Chondrocyte (in vitro differentiated cells): ENCODE measurements around the gene IFT80. TPM values are rescaled to one million over a fixed set of nuclear protein-coding genes. Genes with fewer than 3 reads are reported as not detected.

ENCODE experiments used
- DNase-seq: peaks from one replicate; pipeline ENCODE4 v3.0.0; 2021; ENCODE audit warnings: mixed read lengths, low spot score
- H3K27ac Mint-ChIP-seq: one replicate; pipeline ENCODE4 v1.8.0; 2021; ENCODE audit warnings: mild to moderate bottlenecking, moderate library complexity, mixed read lengths; ENCODE audit not compliant: unreplicated experiment
- H3K27me3 Mint-ChIP-seq: 2 replicates; pipeline ENCODE4 v1.8.0; 2021; ENCODE audit warnings: low read depth, mixed read lengths
- H3K36me3 Mint-ChIP-seq: 2 replicates; pipeline ENCODE4 v1.8.0; 2021; ENCODE audit warnings: low read depth, mixed read lengths
- H3K4me1 Mint-ChIP-seq: 2 replicates; pipeline ENCODE4 v1.8.0; 2021; ENCODE audit warnings: low read depth, mild to moderate bottlenecking, mixed read lengths
- H3K4me3 Mint-ChIP-seq: one replicate; pipeline ENCODE4 v1.8.0; 2021; ENCODE audit warnings: mild to moderate bottlenecking, moderate library complexity, mixed read lengths; ENCODE audit not compliant: unreplicated experiment
- H3K9me3 Mint-ChIP-seq: 2 replicates; pipeline ENCODE4 v1.8.0; 2021; ENCODE audit warnings: low read depth, mixed read lengths
- CTCF ChIP-seq: fragments of 200-600 bp; sonication (generic); IDR thresholded peaks from 2 replicates; pipeline ENCODE4 v1.5.0; 2021; ENCODE audit warnings: antibody characterized with exemption, mild to moderate bottlenecking, moderate library complexity
- total RNA-seq: library from RNA; stranded (reverse); gene quantifications from 3 replicates; pipeline ENCODE4 v1.2.1, GENCODE V29; 2021

Gene IFT80
- total RNA-seq, 1 donor from 2014 or later = 22.6 TPM

- DNase-seq = no peak
- H3K27me3 Mint-ChIP-seq = no peaks in the 10 kb centered on the region
- TF ChIP-seq CTCF = no peak
- H3K4me3 Mint-ChIP-seq = no peak overlapping the region
- peaks cover 14% of the 10 kb centered on the region for H3K36me3 Mint-ChIP-seq
- peaks cover 12% of the 10 kb centered on the region for H3K4me1 Mint-ChIP-seq
- H3K9me3 Mint-ChIP-seq = no peaks in the 10 kb centered on the region
- H3K27ac Mint-ChIP-seq = no peak overlapping the region
These were observed 20.5 kb downstream of the IFT80 start for GRCh38 chr3:160378331-160379109.

- Mint-ChIP-seq H3K4me3 (no peak overlapping the region), H3K4me1 (peaks cover 17% of the 10 kb centered on the region), H3K27me3 (no peaks in the 10 kb centered on the region), H3K36me3 (peaks cover 14% of the 10 kb centered on the region), H3K9me3 (no peaks in the 10 kb centered on the region), H3K27ac (no peak overlapping the region)
- no peak for DNase-seq
- no peak for TF ChIP-seq CTCF
These were observed 22.3 kb downstream of the IFT80 start for GRCh38 chr3:160376681-160377080.

GRCh38 chr3:160374925-160375324, 24.1 kb downstream of the IFT80 start:
- TF ChIP-seq CTCF = no peak
- Mint-ChIP-seq H3K27ac (peak overlapping the region; percentile 8), H3K36me3 (peaks cover 14% of the 10 kb centered on the region), H3K4me3 (no peak overlapping the region), H3K9me3 (no peaks in the 10 kb centered on the region), H3K27me3 (no peaks in the 10 kb centered on the region), H3K4me1 (peaks cover 17% of the 10 kb centered on the region)
- DNase-seq = no peak

- H3K9me3 Mint-ChIP-seq = no peaks in the 10 kb centered on the region
- H3K27ac Mint-ChIP-seq = peak overlapping the region; percentile 14
- peaks cover 17% of the 10 kb centered on the region for H3K4me1 Mint-ChIP-seq
- no peaks in the 10 kb centered on the region for H3K27me3 Mint-ChIP-seq
- H3K4me3 Mint-ChIP-seq = no peak overlapping the region
- no peak for DNase-seq
- peaks cover 14% of the 10 kb centered on the region for H3K36me3 Mint-ChIP-seq
- TF ChIP-seq CTCF = no peak
These were observed 24.6 kb downstream of the IFT80 start for GRCh38 chr3:160374472-160374871.

GRCh38 chr3:160373655-160374054, 25.4 kb downstream of the IFT80 start:
- Mint-ChIP-seq H3K9me3 (no peaks in the 10 kb centered on the region), H3K4me1 (peaks cover 17% of the 10 kb centered on the region), H3K36me3 (peaks cover 14% of the 10 kb centered on the region), H3K27me3 (no peaks in the 10 kb centered on the region), H3K27ac (no peak overlapping the region), H3K4me3 (no peak overlapping the region)
- DNase-seq = no peak
- TF ChIP-seq CTCF = no peak
